Activated CD8-positive, alpha-beta memory T cell treated with anti-CD3 and anti-CD28 coated beads, Interleukin-2, amount 50 U/mL, for 4 hours (primary cell): ENCODE measurements around the gene LCE1C.

Experiments used
- DNase-seq: peaks from one replicate; pipeline ENCODE4 v3.0.0-alpha.2; 2020

The LCE1C gene

DNA sequence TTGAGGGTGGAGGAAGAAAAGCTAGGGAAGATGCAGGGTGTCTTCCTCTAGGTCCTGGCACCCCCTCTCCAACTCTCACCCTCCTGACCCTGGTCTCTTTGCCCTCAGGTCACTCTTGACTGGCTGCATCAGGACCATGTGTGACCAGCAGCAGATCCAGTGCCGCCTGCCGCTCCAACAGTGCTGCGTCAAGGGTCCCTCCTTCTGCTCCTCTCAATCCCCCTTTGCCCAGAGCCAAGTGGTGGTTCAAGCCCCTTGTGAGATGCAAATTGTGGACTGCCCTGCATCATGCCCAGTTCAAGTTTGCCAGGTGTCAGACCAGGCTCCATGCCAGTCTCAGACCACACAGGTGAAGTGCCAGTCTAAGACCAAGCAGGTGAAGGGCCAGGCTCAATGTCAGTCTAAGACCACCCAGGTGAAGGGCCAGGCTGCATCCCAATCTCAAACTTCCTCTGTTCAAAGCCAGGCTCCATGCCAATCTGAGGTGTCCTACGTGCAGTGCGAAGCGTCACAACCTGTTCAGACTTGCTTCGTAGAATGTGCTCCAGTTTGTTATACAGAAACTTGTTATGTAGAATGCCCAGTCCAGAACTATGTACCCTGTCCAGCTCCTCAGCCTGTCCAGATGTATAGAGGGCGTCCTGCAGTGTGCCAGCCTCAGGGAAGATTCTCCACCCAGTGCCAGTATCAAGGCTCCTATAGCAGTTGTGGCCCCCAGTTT is 46.8 kb downstream of the LCE1C start:
- DNase-seq = no peak

DNA sequence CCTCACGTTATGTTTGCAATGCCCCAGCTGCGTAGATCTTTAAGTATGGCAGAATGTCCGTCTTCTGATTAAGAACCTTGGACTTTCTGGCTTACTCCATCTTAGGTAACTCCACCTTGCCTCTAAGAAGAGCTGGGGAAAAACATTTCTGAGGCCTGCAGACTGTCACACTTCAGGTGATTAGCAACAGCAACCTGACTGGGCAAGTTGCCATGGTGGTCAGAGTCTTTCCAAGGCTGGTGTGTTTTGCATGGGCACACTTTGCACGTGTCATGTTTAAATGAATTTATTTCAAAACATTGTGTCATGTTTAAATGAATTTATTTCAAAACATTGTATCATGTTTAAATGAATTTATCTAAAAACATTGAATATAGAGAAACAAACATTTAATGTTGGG is 47.8 kb downstream of the LCE1C start:
- DNase-seq = no peak

GRCh38 chr1:152757747-152758146 is 48.7 kb downstream of the LCE1C start, which contains the start of gene KPRP:
TSS of gene KPRP (plus strand) at chr1:152758025. CDS start at chr1:152759589, 1,564 bp downstream.
- DNase-seq = no peak

DNA sequence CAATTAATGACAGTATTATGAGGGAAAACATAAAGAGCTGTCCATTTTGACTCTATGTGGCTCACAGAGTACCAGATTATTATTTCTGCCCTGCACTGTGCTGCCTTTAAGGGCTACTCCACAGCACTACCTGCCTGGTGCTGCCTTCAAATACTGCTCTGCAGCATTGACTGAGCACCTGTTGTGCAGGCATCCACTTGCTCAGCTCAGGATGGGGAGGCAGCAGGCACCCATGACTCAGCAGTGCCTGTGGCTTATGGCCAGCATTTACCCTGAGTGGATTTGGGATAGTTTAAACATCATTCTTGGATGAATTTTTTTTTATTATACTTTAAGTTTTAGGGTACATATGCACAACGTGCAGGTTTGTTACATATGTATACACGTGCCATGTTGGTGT is 49.6 kb downstream of the LCE1C start:
- DNase-seq = no peak
